CD4-positive, alpha-beta T cell treated with Interleukin-10 for 1 hour (primary cell): ENCODE measurements around the gene GHR.

Experiments used
- DNase-seq: peaks from one replicate; pipeline ENCODE4 v3.0.0-alpha.2; 2020

Gene GHR

DNA sequence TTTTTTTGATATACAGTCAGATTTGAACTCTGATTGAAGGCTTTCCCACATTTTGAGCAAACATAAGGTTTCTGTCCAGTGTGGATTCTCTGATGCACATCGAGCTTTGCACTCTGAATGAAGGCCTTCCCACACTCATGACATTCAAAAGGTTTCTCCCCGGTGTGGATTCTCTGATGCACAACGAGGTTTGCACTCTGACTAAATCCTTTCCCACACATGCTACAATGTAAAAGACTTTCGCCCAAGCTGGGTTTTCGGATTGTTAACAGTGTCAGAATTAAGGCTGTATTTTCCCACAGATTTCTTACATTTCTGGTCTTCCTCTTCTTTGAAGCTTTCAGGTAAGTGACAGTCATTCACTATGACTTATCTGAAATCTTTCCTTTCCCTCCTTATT, 44.3 kb downstream of the GHR start:
- no peak for DNase-seq

DNA sequence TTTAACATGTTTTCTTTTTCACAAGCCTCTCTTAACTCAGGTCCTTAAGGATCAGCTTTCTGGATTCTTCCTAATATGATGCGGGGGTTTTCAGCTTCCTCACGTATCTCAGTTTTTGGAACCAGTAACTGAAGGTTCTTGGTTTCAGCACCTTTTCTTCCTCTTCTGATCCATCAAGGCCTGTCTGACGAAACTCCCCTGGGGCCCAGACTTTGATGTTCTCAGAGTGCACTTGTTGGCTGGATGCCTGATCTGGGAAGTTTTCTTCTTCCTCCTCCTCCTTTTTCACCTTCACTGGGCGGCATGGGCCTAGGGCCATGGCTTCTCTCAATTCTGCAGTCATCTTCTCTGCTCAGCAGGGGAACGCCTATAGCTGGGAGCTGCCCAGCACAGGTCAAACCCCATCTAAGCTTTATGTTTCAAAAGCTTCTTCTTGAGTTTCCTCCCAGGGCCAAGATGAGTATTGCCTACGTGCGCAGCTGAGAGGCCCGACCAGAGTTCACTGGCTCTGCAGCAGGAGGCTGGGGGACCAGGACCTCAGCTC, 44.8 kb downstream of the GHR start:
- no peak for DNase-seq

DNA sequence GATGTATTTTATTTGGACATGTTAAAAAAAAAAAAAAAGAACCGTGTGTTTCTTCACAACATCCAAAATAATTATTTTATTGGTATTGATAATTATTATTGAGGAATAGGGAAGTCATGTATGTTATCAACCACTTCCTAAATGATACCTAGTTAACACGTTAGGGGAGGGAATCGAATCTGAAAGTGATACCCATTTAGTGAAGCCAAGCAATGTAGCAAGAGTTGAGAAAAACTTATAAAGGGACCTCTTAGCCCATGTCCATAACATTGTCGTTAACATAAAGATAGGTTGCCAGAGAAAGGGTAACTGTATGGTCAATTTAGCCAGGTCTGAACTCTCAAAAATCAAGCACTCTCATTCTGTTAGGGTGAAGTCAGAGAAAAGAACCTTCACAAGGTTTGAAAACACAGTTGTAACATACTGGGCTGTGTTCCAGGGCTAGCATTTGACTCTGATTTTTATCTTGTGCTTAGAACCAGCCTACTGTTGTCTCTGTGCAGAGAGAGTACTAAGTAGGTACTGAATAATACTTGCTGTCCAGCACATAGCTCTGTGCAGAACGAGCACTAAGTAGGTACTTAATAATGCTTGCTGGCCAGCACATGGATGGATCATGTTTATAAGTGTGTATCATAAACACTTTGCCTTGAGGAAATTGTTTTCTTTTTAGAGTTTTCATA, 60.4 kb downstream of the GHR start:
- no peak for DNase-seq

DNA sequence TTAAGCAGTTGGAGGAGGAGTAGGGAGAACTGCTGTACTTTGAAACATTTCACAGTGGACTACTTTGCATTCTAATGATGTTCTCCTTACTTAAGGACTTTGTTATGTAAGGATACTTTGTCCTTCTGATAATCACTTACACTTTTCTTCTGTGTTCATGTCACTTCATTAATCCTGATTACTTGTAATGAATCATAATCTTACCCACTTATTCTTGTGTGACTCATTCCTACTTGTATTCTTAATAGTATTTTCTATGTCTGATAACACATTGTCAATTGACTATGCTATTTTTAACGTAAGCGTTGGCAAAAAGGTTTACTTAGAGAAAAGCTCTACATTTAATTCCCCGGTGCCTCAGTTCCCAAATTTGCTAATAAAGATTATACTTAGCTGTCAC, 63.8 kb downstream of the GHR start:
- DNase-seq: no peak

DNA sequence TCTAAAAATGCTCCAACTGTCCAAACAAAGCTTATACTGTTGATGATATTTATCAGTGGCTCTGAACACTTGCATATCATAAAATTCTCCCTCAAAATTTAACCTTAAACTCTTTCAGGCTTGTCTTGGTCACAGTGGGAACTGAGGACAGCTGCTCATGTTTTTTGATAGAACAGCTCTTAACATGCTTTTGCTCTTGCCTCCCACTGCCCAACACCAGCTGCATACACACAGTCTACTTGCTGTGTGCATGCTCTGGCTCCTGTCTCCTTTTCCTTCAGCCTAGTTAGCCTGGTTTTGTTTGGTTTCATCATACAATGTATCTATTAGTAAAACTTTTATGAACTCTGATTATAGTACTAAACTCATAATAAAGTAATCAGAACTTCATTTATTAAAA, 64.6 kb downstream of the GHR start:
- DNase-seq: no peak

DNA sequence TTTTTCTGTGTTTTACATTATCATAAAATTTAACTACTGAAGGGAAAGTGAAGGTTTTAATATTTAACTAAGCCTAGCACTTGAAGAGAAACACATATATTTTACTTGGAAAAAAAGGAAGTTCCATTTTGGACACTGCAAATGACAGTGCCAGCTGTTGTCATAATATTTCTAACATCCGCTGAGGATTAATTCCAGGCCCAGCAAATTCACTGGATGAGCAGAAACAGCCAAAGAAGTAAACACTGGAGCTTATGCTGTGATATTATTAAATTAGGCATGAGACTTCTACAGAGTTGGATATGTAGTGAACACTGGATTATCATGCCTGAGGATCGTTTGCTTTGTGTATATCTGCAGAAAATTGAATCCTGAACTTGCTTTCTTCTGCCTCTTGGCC, 67.6 kb downstream of the GHR start:
- DNase-seq: no peak

DNA sequence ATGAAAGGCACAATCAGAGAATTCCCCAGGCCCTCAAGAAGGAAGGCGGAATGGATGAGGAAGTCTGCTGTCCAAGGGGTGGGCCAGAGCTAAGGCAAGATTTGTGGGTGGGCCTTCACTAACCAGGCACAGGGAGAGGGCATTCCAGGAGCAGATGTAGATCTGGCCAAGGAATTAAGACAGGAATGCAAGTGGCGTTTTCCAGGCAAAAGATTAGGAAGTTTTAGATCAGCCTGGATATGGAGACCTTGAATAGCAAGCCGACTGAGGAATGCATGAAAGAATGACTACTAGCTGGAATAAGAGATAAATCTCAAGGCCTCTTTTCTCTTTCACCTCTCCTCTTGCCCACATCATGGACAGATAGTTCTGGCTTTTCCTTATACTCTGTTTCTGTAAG, 68.5 kb downstream of the GHR start:
- no peak for DNase-seq

DNA sequence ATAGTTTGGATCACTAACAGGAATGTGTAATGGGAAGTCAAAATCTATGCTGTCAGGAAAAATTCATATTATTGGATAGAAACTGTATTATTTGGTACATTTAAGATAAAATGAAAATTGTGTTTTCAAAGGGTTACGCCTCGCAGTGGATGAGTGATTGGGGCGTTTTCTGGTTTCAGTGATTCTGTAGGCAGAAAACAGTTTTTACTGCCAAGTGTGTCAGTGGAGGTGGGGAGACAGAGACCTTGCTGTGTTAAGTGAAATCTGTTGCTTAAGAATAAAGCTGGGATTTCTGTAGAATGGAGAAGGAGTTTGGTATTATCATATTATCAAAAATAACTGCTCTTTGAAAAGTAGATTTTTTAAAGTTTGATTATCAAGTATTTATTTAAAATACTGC, 69.7 kb downstream of the GHR start:
- DNase-seq: no peak

DNA sequence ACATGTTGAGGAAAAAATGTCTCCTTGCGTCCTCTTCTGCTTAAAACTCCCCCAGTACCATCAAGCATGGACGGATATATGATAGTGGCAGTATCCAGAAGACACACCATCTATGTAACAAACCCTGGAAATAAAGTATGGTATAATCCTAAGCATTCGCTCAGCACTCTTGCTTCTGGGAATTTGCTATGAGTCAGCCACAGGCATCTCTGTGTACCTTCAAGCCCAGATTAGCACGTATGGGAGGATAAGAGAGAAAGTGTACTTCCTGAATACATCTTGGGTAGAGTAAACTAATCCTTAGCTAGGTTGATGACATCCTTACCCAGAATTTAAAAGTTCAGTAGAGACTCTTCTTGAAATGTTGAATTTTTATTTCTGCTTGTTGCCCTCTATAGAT, 71.2 kb downstream of the GHR start:
- no peak for DNase-seq

DNA sequence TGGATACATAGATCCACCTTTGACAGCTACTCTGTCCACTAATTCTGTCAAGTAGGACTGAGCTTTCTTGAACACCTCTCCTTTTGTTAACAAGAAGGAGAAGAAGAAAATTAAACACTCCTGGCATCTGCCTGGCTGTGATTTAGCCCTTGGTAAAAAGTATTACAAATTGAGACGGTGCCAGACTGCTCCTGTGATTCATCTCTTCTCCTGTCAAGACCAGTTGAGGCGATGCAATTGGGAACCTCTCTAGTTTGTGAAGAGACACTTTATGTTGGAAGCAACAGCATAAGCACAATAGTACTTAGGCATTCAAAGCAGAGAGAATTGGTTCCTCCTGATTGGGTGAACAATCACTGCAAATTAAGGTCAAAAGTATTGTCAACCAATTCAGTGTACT, 72.7 kb downstream of the GHR start:
- no peak for DNase-seq

DNA sequence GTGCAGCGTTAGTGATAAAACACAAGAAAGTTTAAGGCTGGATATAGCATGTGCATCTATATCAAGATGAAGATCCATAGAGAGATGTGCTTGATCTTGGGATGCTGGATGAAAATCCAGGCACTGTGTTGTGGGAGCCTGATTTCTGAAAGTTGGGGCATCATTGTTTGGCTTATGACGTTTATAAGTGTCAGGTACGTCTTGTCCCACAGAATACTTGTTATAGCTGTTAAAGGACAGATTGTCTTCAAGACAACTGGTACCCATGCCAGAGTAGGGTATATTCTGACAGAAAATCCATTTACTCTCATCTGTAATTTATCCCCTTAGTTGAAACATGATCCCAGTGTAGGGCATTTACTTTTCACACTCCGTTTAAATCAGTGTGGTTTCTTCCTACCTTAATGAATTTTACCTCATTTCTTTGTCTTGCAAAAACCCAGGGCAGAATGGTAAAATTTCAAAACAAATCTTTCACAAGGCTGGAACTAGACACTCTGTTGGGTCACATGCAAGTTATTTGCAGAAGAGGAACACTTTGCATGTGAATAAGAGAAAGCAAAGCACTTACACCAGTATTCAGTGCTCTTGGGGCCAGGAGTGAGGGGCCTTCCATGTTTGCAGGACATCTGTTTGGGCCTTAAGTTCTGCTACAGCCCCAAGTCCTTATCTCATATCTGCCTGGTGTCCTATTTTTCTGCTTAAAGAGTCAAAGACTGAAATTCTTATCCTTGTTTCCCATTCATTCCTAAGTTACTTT, 73.3 kb downstream of the GHR start:
- DNase-seq: no peak

DNA sequence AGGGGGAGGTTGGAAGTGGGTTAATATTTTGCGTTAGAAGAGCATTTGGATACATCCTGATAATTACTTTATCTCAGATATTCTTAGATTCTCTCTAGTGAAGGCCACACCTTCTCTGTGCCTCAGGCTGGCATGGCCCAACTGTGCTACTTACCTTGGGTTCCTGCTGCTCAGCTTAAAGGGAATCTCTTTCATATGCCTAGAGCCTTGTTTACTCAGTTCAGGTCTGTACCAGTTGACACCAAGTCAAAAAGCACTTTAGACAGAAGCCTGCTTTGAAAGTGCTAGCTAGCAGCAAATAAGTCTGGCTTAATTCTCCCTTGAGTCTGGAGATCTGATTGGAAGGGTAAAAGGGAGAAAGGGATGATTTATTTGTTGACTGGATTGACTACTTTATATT, 74.8 kb downstream of the GHR start:
- DNase-seq: no peak

DNA sequence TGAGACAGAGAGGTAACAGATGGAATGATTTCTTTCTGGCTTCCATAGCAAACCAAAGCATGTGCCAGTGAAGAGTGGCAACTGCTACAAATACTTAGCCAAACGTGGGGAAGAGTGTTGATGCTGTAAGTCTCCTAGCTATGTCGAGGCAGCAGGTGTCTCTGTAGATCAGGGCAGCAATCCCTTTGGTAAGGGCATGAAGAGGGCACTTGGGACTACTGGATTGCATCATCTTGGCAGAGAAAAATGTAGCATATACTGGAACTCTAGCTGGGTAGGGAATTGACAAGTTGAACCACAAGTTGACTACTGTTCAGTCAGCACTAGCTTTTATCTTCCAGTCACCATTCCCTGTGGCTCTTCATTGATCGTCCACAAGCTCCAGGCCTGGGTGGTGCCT, 75.8 kb downstream of the GHR start:
- no peak for DNase-seq

DNA sequence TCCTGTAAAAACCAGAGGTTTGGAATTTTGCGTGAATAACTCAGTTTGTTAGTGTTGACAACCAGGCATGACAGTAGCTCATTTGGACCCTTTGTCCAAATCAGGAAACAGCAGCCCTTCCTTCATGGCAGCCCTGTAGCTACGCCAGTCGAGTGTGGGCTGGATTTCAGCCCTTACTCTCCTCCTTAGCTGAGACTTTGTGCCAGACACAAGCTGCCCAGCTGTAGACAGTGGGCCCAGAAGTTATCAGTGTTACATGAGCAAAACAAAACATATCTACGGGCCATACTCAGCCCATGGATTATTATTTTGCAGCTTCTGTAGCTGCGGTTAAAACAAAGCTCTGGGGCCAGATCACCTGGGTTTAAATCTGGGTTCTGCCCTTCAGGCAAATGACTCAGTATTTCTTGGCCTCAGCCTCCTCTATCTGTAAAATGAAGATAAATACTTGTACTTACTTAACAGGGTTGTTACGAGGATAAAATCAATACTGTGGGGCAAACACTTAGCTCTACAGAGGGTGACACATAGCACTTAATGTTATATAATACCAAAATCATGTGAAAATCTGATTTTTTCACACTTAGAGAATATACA, 76.9 kb downstream of the GHR start:
- no peak for DNase-seq

DNA sequence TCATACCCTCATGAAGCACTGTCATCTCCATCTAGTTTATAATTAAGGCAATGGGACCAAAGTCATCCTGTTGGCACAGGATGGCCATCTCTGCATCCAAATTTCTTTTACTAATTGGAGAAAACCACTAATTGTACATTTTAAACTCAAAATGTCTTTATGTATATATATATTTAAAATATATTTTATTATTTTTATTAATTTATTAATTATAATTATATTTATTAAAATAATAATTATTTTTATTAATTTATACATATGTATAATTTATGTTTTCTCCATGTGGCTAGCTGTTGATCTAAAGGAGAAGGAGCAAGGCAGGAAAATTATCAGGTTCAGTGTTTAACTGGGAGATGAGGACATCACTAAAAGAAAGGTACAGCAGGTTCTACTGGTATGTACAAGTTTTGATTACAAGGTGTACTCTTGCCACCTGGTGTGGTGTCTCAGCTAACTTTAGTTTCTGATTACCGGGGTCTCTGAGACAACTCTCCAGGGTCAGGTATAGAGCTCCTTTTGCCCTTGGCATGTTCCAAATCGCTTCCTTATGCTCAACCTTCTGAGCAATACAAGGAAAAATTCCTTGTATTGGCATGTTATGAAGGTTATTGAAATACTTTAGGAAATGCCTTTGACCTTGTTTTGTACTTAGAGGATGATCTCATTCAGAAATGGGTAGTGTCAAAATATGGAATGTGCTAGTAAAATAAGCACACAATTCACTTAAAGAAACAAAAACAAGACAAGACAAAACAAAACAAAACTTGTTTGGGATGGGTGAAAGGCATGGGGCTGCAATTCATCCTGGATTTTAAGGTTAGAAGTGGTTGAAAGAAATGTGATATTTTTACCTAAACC, 79.6 kb downstream of the GHR start:
- DNase-seq: no peak

DNA sequence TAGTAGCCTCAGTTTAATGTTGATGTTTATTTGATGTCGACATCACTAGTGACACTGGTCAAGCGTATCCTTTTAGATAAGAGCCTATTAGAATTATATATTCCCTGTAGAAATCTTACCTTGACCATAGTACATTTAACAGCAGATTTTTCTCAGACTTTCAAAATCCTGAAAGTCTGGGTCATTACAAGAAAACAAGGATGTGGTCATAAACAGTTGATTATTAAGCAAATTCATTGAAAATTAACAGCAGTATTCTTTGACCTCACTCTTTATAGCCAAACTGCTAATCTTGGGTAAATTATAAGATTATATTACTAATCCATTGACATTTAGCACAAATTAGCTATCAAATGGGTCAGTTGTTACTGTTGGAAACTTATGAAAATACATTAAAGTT, 83.4 kb downstream of the GHR start:
- DNase-seq: no peak

DNA sequence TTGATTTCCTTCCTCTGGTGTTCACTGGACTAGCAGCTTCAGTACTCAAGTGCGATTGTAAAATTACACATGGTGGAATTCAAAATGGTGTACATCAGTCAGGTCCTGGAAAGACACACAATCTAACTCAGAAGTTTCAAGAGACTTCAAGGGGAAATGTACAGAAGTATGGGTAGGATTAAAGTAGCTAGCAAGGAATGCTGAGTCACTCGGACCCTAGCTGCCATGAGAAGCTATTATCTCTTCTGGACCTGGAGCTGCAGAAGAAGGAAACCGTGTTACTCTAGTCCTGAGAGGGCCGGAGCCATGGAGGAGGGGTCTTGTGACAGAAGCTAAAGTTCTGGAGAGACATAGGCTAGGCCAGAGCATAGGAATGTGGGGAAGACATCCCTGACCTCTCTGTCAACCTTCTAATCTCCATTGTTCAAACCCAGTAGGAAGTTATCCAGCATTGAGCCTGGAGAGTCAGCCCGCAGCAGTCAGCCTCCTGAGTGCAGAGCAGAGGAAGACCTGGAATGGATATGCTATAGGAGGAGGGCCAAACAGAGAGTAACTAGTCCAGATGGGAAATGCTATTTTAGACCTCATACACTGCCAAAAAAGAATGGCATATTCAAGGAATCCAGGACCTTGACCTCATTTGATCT, 84.3 kb downstream of the GHR start:
- DNase-seq: no peak

DNA sequence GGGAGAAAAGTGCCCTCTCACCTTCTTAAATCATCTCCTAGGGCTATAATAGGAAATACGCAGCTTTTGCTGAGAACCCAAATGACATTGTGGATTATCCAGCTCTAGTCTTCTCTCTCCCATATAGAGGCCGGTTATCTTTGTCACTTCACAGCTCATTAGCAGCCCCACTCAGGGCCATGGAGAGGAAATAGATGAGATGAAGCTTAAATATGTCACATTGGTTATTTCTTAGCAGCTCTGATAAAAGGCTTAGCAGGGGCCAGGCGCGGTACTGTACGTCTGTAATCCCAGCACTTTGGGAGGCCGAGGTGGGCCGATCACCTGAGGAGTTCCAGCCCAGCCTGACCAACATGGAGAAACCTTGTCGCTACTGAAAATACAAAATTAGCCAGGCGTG, 90.0 kb downstream of the GHR start:
- DNase-seq: no peak

DNA sequence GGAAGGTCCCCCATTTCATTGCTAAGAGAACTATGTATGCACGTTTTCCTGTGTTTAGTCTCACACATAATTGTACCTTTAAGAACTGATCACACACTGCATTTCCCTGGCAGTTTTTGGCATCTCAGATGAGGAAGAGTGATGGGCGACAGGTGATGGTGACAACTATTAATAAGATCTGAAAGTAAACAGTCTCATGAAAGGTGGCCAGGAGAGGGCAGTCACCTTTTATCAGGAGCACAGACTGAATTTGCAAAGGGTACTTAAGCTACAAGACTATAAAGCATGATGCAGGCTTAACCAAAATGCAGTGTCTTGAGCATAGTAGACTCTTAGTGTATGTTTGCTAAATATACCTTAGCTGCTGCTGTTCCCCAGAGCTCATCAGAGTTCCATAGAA, 91.5 kb downstream of the GHR start:
- DNase-seq: no peak

DNA sequence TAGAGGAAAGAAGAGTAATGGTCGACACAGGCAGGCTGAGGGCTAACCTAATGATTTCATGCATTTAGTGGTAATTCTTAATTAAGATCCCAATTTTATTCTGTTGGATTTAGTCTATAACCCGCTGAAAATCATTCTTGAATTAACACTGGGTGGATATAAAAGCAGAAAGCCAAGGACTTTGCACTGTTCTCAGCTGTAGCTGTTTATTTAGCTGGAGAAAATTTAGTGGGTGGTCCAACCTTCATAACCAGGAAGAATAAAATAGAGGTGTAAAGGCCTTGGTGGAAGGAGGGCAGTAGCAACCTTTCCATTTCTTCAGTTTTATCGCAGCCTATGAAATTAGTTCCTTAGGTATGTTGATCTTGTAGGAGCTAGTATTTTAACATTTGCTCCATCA, 92.3 kb downstream of the GHR start:
- DNase-seq: no peak

DNA sequence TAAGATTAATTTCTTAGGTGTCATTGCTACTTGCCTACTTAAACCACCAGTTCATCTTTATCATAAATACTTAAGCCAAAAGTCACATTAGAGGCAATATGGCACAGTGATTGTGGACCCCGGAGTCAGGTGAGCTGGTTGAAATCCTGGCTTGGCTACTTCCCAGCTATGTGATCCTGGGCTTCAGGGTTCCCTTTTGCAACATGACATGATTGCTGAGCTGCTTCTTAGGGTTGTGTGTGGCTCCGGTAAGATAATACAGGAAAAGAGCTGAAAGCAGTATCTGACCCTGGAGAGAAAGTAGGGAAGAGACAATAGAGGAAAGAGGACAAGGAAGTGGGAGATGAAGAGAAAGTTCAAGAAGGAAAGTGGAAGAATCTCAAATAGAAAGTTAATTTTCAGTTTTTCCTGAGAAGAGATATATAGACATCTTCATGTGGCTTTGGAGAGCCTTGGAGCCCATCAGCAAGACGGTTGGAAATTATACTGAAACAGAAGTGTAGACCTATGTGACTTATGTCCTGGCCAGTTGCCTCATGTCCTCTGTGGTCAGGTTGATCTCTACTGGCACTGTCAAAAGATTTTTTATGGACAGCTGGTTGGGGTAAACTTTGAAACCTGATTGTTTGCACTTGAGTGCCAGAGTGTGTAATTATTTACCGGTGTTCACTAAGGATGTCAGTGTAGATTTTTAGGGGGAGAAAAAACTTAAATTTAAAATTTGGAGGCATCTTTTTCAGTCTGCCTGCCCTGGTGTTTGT, 93.2 kb downstream of the GHR start:
- no peak for DNase-seq

DNA sequence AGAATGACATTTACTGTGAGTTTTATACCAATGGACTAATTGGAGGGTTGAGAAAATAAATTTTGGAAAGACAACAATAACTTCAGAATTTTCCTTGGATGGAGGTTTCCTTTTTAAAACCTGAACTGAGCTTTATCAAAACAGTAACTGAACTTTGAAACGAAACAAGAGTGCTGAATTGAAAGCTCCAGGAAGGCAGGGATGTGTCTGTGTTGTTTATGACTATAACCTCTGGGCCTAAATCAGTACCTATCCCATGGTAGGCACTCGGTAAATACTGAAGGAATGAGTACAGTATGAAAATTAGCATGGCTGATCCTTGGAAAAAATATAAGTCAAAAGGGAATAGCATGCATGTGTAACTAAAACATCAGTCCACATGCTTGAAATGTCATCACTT, 93.9 kb downstream of the GHR start:
- DNase-seq: no peak
